ENCODE measurements around the gene FUT6. TPM values are rescaled to one million over a fixed set of nuclear protein-coding genes. Genes with fewer than 3 reads are reported as not detected.

FUT6 gene
- total RNA-seq, 2 donors from 2014 or later, result 61.6 to 74.8 TPM

GRCh38 chr19:5814123-5814851 is 25.2 kb downstream of the FUT6 start:
- intact Hi-C loops (cut with DNase I, micrococcal nuclease), result no loop called here
- no peak for DNase-seq
- peak; percentile 59 for ATAC-seq

GRCh38 chr19:5811117-5811516 is 28.4 kb downstream of the FUT6 start:
- intact Hi-C loops (cut with DNase I, micrococcal nuclease), result no loop called here

GRCh38 chr19:5809469-5809868 is 30.0 kb downstream of the FUT6 start:
- DNase-seq (no peak), ATAC-seq (no peak)
- intact Hi-C loops (cut with DNase I, micrococcal nuclease), result loop anchor here (5.0 kb wide), 2 partner anchors 83 to 88 kb away; no protein-coding TSS in a partner anchor

More at GRCh38 chr19:5811117-5811516, 28.4 kb downstream of the FUT6 start:
- ATAC-seq (no peak), DNase-seq (no peak)

GRCh38 chr19:5809053-5809452 is 30.4 kb downstream of the FUT6 start:
- DNase-seq (no peak), ATAC-seq (no peak)
- intact Hi-C loops (cut with DNase I, micrococcal nuclease), result loop anchor here (5.0 kb wide), 2 partner anchors 83 to 88 kb away; no protein-coding TSS in a partner anchor

- no peak for DNase-seq
- no peak for ATAC-seq
- intact Hi-C loops (cut with DNase I, micrococcal nuclease), result loop anchor here (5.0 kb wide), 2 partner anchors 84 to 89 kb away; no protein-coding TSS in a partner anchor
These were observed 31.2 kb downstream of the FUT6 start for GRCh38 chr19:5808120-5808816.

- DNase-seq, result no peak
- intact Hi-C loops (cut with DNase I, micrococcal nuclease), result loop anchor here (5.0 kb wide), 2 partner anchors 85 to 90 kb away; no protein-coding TSS in a partner anchor
- no peak for ATAC-seq
These were observed 32.6 kb downstream of the FUT6 start for GRCh38 chr19:5806905-5807304.

- DNase-seq (no peak), ATAC-seq (no peak)
- intact Hi-C loops (cut with DNase I, micrococcal nuclease), result loop anchor here (5.0 kb wide), 2 partner anchors 86 to 91 kb away; no protein-coding TSS in a partner anchor
These were observed 33.4 kb downstream of the FUT6 start for GRCh38 chr19:5806133-5806489.

GRCh38 chr19:5805462-5806132 is 33.9 kb downstream of the FUT6 start:
- ATAC-seq (peak; percentile 54), DNase-seq (peak; percentile 77 to 85)
- intact Hi-C loops (cut with DNase I, micrococcal nuclease), result loop anchor here (5.0 kb wide), 2 partner anchors 87 to 92 kb away; no protein-coding TSS in a partner anchor

GRCh38 chr19:5804516-5805461 is 34.7 kb downstream of the FUT6 start, which contains the start of gene NRTN:
Gene NRTN (plus strand): TSS chr19:5805067. CDS start chr19:5824166, 19,099 bp downstream.
- intact Hi-C loops (cut with DNase I, micrococcal nuclease), result loop anchor here (5.0 kb wide), 2 partner anchors 88 to 93 kb away; no protein-coding TSS in a partner anchor
- DNase-seq (peak in 1 of 2 donors; percentile 59), ATAC-seq (peak; percentile 59)

- intact Hi-C loops (cut with DNase I, micrococcal nuclease), result no loop called here
- DNase-seq, result peak; percentile 87 to 94
- peak; percentile 82 for ATAC-seq
These were observed 35.6 kb downstream of the FUT6 start for GRCh38 chr19:5803752-5804515.

- peak; percentile 0 for ATAC-seq
- intact Hi-C loops (cut with DNase I, micrococcal nuclease), result no loop called here
- DNase-seq, result no peak
These were observed 36.1 kb downstream of the FUT6 start for GRCh38 chr19:5803441-5803751.

- intact Hi-C loops (cut with DNase I, micrococcal nuclease), result no loop called here
- ATAC-seq (no peak), DNase-seq (no peak)
These were observed 37.5 kb downstream of the FUT6 start for GRCh38 chr19:5801796-5802619.

GRCh38 chr19:5800361-5801270 is 38.9 kb downstream of the FUT6 start:
- DNase-seq, result no peak
- intact Hi-C loops (cut with DNase I, micrococcal nuclease), result no loop called here
- no peak for ATAC-seq

- intact Hi-C loops (cut with DNase I, micrococcal nuclease), result no loop called here
- ATAC-seq, result peak; percentile 12
- no peak for DNase-seq
These were observed 40.0 kb downstream of the FUT6 start for GRCh38 chr19:5799247-5800241.

GRCh38 chr19:5798244-5798643 is 41.3 kb downstream of the FUT6 start:
- ATAC-seq, result no peak
- intact Hi-C loops (cut with DNase I, micrococcal nuclease), result no loop called here

More at GRCh38 chr19:5798244-5798643, 41.3 kb downstream of the FUT6 start:
- no peak for DNase-seq
